Inferior parietal cortex (tissue), 1 donor: ENCODE results near the gene EPB41L4B.
"Not testable (repeated sequence)": the region's sequence is repeated elsewhere in the genome, so short reads cannot be mapped to it uniquely, and the experiment has no call there.

Experiments used
- DNase-seq: peaks from one replicate; pipeline ENCODE4 v3.0.0-alpha.2; 2016; ENCODE audit errors: extremely low spot score

The EPB41L4B gene

GRCh38 chr9:109163194-109163593 lies 157.7 kb downstream of the EPB41L4B start:
- no peak for DNase-seq

- no peak for DNase-seq
Measured at GRCh38 chr9:109162677-109163076, 158.2 kb downstream of the EPB41L4B start.

- no peak for DNase-seq
Measured at GRCh38 chr9:109161471-109161870, 159.4 kb downstream of the EPB41L4B start.

GRCh38 chr9:109159583-109159982 lies 161.3 kb downstream of the EPB41L4B start:
- no peak for DNase-seq

- DNase-seq = no peak
Measured at GRCh38 chr9:109158651-109159050, 162.2 kb downstream of the EPB41L4B start.

GRCh38 chr9:109156708-109157107 lies 164.2 kb downstream of the EPB41L4B start:
- DNase-seq = no peak

- DNase-seq = no peak
Measured at GRCh38 chr9:109150925-109151545, 169.8 kb downstream of the EPB41L4B start.

GRCh38 chr9:109149722-109150121 lies 171.1 kb downstream of the EPB41L4B start:
- no peak for DNase-seq

GRCh38 chr9:109149089-109149488 lies 171.8 kb downstream of the EPB41L4B start:
- DNase-seq = no peak

- no peak for DNase-seq
Measured at GRCh38 chr9:109145051-109145450, 175.8 kb downstream of the EPB41L4B start.

- no peak for DNase-seq
Measured at GRCh38 chr9:109143881-109144562, 176.8 kb downstream of the EPB41L4B start.

GRCh38 chr9:109141375-109141774 lies 179.5 kb downstream of the EPB41L4B start:
- DNase-seq = no peak

GRCh38 chr9:109139851-109140250 lies 181.0 kb downstream of the EPB41L4B start:
- no peak for DNase-seq

- no peak for DNase-seq
Measured at GRCh38 chr9:109138421-109138820, 182.4 kb downstream of the EPB41L4B start.

- no peak for DNase-seq
Measured at GRCh38 chr9:109134167-109134578, 186.7 kb downstream of the EPB41L4B start.

- DNase-seq = no peak
Measured at GRCh38 chr9:109133533-109133932, 187.3 kb downstream of the EPB41L4B start.

GRCh38 chr9:109132567-109133021 lies 188.3 kb downstream of the EPB41L4B start:
- DNase-seq = no peak

GRCh38 chr9:109129470-109130197 lies 191.2 kb downstream of the EPB41L4B start:
- no peak for DNase-seq

GRCh38 chr9:109126671-109127070 lies 194.2 kb downstream of the EPB41L4B start:
- not testable (repeated sequence) for DNase-seq

GRCh38 chr9:109124121-109124520 lies 196.7 kb downstream of the EPB41L4B start:
- DNase-seq = no peak

- DNase-seq = no peak
Measured at GRCh38 chr9:109122726-109123621, 197.9 kb downstream of the EPB41L4B start.
